Kidney epithelial cell (primary cell): Measurements from ENCODE around the gene MARK4. TPM values are rescaled to one million over a fixed set of nuclear protein-coding genes. Genes with fewer than 3 reads are reported as not detected.

Source experiments
- DNase-seq: peaks from one replicate; pipeline ENCODE4 v3.0.0-alpha.2; 2010; ENCODE audit warnings: low read depth
- H3K27me3 ChIP-seq: 2 replicates; pipeline ENCODE4 v1.6.0; 2011; ENCODE audit warnings: low read length; ENCODE audit not compliant: control insufficient read depth, insufficient read depth
- H3K36me3 ChIP-seq: 2 replicates; pipeline ENCODE4 v1.5.1; 2011; ENCODE audit warnings: low read length; ENCODE audit not compliant: control insufficient read depth, insufficient read depth
- H3K4me3 ChIP-seq: 2 replicates; pipeline ENCODE4 v1.5.1; 2011; ENCODE audit warnings: low read depth, mild to moderate bottlenecking, control low read depth, low read length
- CTCF ChIP-seq: IDR thresholded peaks from 2 replicates; pipeline ENCODE4 v1.5.1; 2011; ENCODE audit warnings: mild to moderate bottlenecking, moderate library complexity, low read length, control low read depth, inconsistent platforms; ENCODE audit not compliant: insufficient read depth, poor library complexity, severe bottlenecking
- total RNA-seq: library from RNA; depleted of rRNA; stranded (reverse); fragments of >200 nt; gene quantifications from 2 replicates; pipeline ENCODE4 v1.2.3, GENCODE V29; 2015

MARK4 gene
- total RNA-seq, 1 donor from 2014 or later = 21.9 TPM

GRCh38 chr19:45231891-45232290 lies 19.2 kb upstream of the MARK4 start:
- no peak for TF ChIP-seq CTCF
- no peaks in the 10 kb centered on the region for H3K36me3 ChIP-seq
- no peak for DNase-seq
- H3K27me3 ChIP-seq = peaks cover 43% of the 10 kb centered on the region
- H3K4me3 ChIP-seq = no peak overlapping the region

- no peak overlapping the region for H3K4me3 ChIP-seq
- no peak for TF ChIP-seq CTCF
Measured at GRCh38 chr19:45234089-45234869, 16.8 kb upstream of the MARK4 start.

GRCh38 chr19:45235485-45235884 lies 15.6 kb upstream of the MARK4 start:
- peaks cover 42% of the 10 kb centered on the region for H3K27me3 ChIP-seq
- TF ChIP-seq CTCF = no peak
- DNase-seq = no peak
- no peak overlapping the region for H3K4me3 ChIP-seq
- H3K36me3 ChIP-seq = no peaks in the 10 kb centered on the region

More at GRCh38 chr19:45234089-45234869, 16.8 kb upstream of the MARK4 start:
- H3K27me3 ChIP-seq = peaks cover 42% of the 10 kb centered on the region
- H3K36me3 ChIP-seq = no peaks in the 10 kb centered on the region
- DNase-seq = no peak

- no peak for DNase-seq
- no peaks in the 10 kb centered on the region for H3K36me3 ChIP-seq
- TF ChIP-seq CTCF = no peak
- peaks cover 31% of the 10 kb centered on the region for H3K27me3 ChIP-seq
- no peak overlapping the region for H3K4me3 ChIP-seq
Measured at GRCh38 chr19:45238556-45238955, 12.5 kb upstream of the MARK4 start.

GRCh38 chr19:45243144-45243732 lies 7.8 kb upstream of the MARK4 start:
- DNase-seq = no peak
- Histone ChIP-seq H3K4me3 (no peak overlapping the region), H3K27me3 (peaks cover 4% of the 10 kb centered on the region), H3K36me3 (no peaks in the 10 kb centered on the region)
- no peak for TF ChIP-seq CTCF
